Smooth muscle cell (in vitro differentiated cells): Measurements from ENCODE around the gene ASAP3. TPM values are rescaled to one million over a fixed set of nuclear protein-coding genes. Genes with fewer than 3 reads are reported as not detected.
A peak's percentile ranks its signal among the peaks of the same experiment; 100 is the strongest.

Experiments
- DNase-seq: peaks from one replicate; lab custom pipeline; 2025; ENCODE audit not compliant: unreplicated experiment; lab: John Stamatoyannopoulos, UW
- H2AFZ ChIP-seq: fragments of 200-600 bp; sonication (generic); 2 replicates; pipeline ENCODE4 v1.6.0; 2016; ENCODE audit warnings: antibody characterized with exemption, low read depth, mild to moderate bottlenecking
- H3F3A ChIP-seq: fragments of 200-600 bp; sonication (generic); 2 replicates; pipeline ENCODE4 v1.6.0; 2017; ENCODE audit warnings: antibody characterized with exemption, low read depth
- H3K27ac ChIP-seq: fragments of 200-600 bp; sonication (generic); 2 replicates; pipeline ENCODE4 v1.5.1; 2016; ENCODE audit warnings: low read depth, mild to moderate bottlenecking
- H3K27me3 ChIP-seq: fragments of 200-600 bp; sonication (generic); 2 replicates; pipeline ENCODE4 v1.6.1; 2016; ENCODE audit warnings: low read depth, mild to moderate bottlenecking
- H3K36me3 ChIP-seq: fragments of 200-600 bp; sonication (generic); 2 replicates; pipeline ENCODE4 v1.5.1; 2016; ENCODE audit warnings: low read depth
- H3K4me1 ChIP-seq: fragments of 200-600 bp; sonication (generic); 2 replicates; pipeline ENCODE4 v1.5.1; 2016; ENCODE audit warnings: low read depth
- H3K4me2 ChIP-seq: fragments of 200-600 bp; sonication (generic); 2 replicates; pipeline ENCODE4 v1.6.0; 2016; ENCODE audit warnings: mild to moderate bottlenecking
- H3K4me3 ChIP-seq: fragments of 200-600 bp; sonication (generic); 2 replicates; pipeline ENCODE4 v1.5.1; 2016; ENCODE audit warnings: mild to moderate bottlenecking
- H3K79me2 ChIP-seq: fragments of 200-600 bp; sonication (generic); 2 replicates; pipeline ENCODE4 v1.6.0; 2016; ENCODE audit warnings: low read depth, mild to moderate bottlenecking
- H3K9ac ChIP-seq: fragments of 200-600 bp; sonication (generic); 2 replicates; pipeline ENCODE4 v1.6.0; 2016; ENCODE audit warnings: low read depth
- H3K9me3 ChIP-seq: fragments of 200-600 bp; sonication (generic); replicated peaks from 2 replicates; pipeline ENCODE4 v1.5.1; 2016; ENCODE audit warnings: low read depth
- H4K20me1 ChIP-seq: fragments of 200-600 bp; sonication (generic); 2 replicates; pipeline ENCODE4 v1.6.0; 2016; ENCODE audit warnings: low read depth
- CTCF ChIP-seq: fragments of 200-600 bp; sonication (generic); IDR thresholded peaks from 2 replicates; pipeline ENCODE4 v1.5.1; 2017; ENCODE audit warnings: borderline replicate concordance, mild to moderate bottlenecking, antibody characterized with exemption; ENCODE audit not compliant: insufficient read depth, poor library complexity, severe bottlenecking
- WGBS: methylation state at CpG from one replicate; pipeline ENCODE4 v1.1.7; 2016; ENCODE audit warnings: low lambda C conversion rate; 5-methylcytosine and 5-hydroxymethylcytosine counted together
- polyA plus RNA-seq: library from polyadenylated mRNA; unstranded; fragments of >200 nt; fragmentation: Nextera tagmentation; extraction: Ambion mirVana; gene quantifications from 2 replicates; pipeline ENCODE4 v1.2.1, GENCODE V29; 2016
- total RNA-seq: library from RNA; depleted of rRNA; stranded (reverse); fragments of >200 nt; gene quantifications from 2 replicates; pipeline ENCODE4 v1.2.3, GENCODE V29; 2014

ASAP3 gene
- total and polyA plus RNA-seq, 2 experiments from 2014 or later, result 16.3 to 28.9 TPM

- H3K4me2 ChIP-seq, result no peak overlapping the region
- no peak overlapping the region for H3K27ac ChIP-seq
- H3K4me1 ChIP-seq, result no peaks in the 10 kb centered on the region
- WGBS, result 88% methylated on average over 9 of the region's 10 CpGs
- no peaks in the 10 kb centered on the region for H3K9me3 ChIP-seq
- H3K4me3 ChIP-seq, result no peak overlapping the region
- H3K79me2 ChIP-seq, result peaks cover 17% of the 10 kb centered on the region
- no peak for TF ChIP-seq CTCF
- H3K9ac ChIP-seq, result no peak overlapping the region
- H3F3A ChIP-seq, result peaks cover 14% of the 10 kb centered on the region
- no peaks in the 10 kb centered on the region for H3K27me3 ChIP-seq
- H3K36me3 ChIP-seq, result no peaks in the 10 kb centered on the region
- H2AFZ ChIP-seq, result no peak overlapping the region
- DNase-seq, result no peak
- peaks cover 76% of the 10 kb centered on the region for H4K20me1 ChIP-seq
Measured at GRCh38 chr1:23477359-23478144, 6.4 kb downstream of the ASAP3 start.

- Histone ChIP-seq H3K4me1 (no peaks in the 10 kb centered on the region), H3K27me3 (no peaks in the 10 kb centered on the region), H2AFZ (no peak overlapping the region), H3K9me3 (no peaks in the 10 kb centered on the region), H3K4me3 (no peak overlapping the region), H3K27ac (peak overlapping the region; percentile 92), H3K36me3 (no peaks in the 10 kb centered on the region), H3K9ac (peak overlapping the region; percentile 73), H3F3A (peaks cover 14% of the 10 kb centered on the region), H4K20me1 (peaks cover 76% of the 10 kb centered on the region), H3K4me2 (peak overlapping the region; percentile 51), H3K79me2 (peaks cover 12% of the 10 kb centered on the region)
- DNase-seq, result no peak
- 64% methylated on average over 3 of the region's 3 CpGs for WGBS
- no peak for TF ChIP-seq CTCF
Measured at GRCh38 chr1:23475641-23476040, 8.3 kb downstream of the ASAP3 start.

- peak overlapping the region; percentile 92 for H3K27ac ChIP-seq
- H3K79me2 ChIP-seq, result peaks cover 12% of the 10 kb centered on the region
- peak overlapping the region; percentile 53 for H3K4me2 ChIP-seq
- H3K4me3 ChIP-seq, result no peak overlapping the region
- H3K36me3 ChIP-seq, result no peaks in the 10 kb centered on the region
- no peaks in the 10 kb centered on the region for H3K9me3 ChIP-seq
- peak overlapping the region; percentile 73 for H3K9ac ChIP-seq
- DNase-seq, result no peak
- no peaks in the 10 kb centered on the region for H3K27me3 ChIP-seq
- 54% methylated on average over 6 of the region's 6 CpGs for WGBS
- peaks cover 76% of the 10 kb centered on the region for H4K20me1 ChIP-seq
- H2AFZ ChIP-seq, result no peak overlapping the region
- TF ChIP-seq CTCF, result no peak
- peaks cover 14% of the 10 kb centered on the region for H3F3A ChIP-seq
- H3K4me1 ChIP-seq, result no peaks in the 10 kb centered on the region
Measured at GRCh38 chr1:23475134-23475628, 8.8 kb downstream of the ASAP3 start.
